GM06990 (cell line): Measurements from ENCODE around the gene CYFIP2.

Experiments used
- DNase-seq: peaks from one replicate; pipeline ENCODE4 v3.0.0-alpha.2; 2011; ENCODE audit not compliant: insufficient read length; ENCODE audit errors: extremely low read depth
- H3K27me3 ChIP-seq: replicated peaks from 2 replicates; pipeline ENCODE4 v1.6.0; 2011; ENCODE audit warnings: low read length; ENCODE audit not compliant: control insufficient read depth, insufficient read depth
- H3K36me3 ChIP-seq: 2 replicates; pipeline ENCODE4 v1.5.1; 2011; ENCODE audit warnings: low read length; ENCODE audit not compliant: control insufficient read depth, insufficient read depth
- H3K4me3 ChIP-seq: replicated peaks from 2 replicates; pipeline ENCODE4 v1.5.1; 2011; ENCODE audit warnings: low read depth, mild to moderate bottlenecking, control low read depth, low read length
- TF ChIP-seq, protein P1 (sequence below): IDR thresholded peaks from 2 replicates; pipeline ENCODE4 v1.5.1; 2011; ENCODE audit warnings: low read length, control low read depth, mild to moderate bottlenecking, inconsistent platforms; ENCODE audit not compliant: insufficient read depth, poor library complexity, severe bottlenecking

The CYFIP2 gene

GRCh38 chr5:157222506-157223230 lies 43.3 kb upstream of the CYFIP2 start:
- Histone ChIP-seq H3K4me3 (no peak overlapping the region; the same call in 1 of the 2 replicates), H3K36me3 (no peaks in the 10 kb centered on the region), H3K27me3 (no peaks in the 10 kb centered on the region)
- TF ChIP-seq, protein P1, sequence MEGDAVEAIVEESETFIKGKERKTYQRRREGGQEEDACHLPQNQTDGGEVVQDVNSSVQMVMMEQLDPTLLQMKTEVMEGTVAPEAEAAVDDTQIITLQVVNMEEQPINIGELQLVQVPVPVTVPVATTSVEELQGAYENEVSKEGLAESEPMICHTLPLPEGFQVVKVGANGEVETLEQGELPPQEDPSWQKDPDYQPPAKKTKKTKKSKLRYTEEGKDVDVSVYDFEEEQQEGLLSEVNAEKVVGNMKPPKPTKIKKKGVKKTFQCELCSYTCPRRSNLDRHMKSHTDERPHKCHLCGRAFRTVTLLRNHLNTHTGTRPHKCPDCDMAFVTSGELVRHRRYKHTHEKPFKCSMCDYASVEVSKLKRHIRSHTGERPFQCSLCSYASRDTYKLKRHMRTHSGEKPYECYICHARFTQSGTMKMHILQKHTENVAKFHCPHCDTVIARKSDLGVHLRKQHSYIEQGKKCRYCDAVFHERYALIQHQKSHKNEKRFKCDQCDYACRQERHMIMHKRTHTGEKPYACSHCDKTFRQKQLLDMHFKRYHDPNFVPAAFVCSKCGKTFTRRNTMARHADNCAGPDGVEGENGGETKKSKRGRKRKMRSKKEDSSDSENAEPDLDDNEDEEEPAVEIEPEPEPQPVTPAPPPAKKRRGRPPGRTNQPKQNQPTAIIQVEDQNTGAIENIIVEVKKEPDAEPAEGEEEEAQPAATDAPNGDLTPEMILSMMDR = no peak
- no peak for DNase-seq

DNA sequence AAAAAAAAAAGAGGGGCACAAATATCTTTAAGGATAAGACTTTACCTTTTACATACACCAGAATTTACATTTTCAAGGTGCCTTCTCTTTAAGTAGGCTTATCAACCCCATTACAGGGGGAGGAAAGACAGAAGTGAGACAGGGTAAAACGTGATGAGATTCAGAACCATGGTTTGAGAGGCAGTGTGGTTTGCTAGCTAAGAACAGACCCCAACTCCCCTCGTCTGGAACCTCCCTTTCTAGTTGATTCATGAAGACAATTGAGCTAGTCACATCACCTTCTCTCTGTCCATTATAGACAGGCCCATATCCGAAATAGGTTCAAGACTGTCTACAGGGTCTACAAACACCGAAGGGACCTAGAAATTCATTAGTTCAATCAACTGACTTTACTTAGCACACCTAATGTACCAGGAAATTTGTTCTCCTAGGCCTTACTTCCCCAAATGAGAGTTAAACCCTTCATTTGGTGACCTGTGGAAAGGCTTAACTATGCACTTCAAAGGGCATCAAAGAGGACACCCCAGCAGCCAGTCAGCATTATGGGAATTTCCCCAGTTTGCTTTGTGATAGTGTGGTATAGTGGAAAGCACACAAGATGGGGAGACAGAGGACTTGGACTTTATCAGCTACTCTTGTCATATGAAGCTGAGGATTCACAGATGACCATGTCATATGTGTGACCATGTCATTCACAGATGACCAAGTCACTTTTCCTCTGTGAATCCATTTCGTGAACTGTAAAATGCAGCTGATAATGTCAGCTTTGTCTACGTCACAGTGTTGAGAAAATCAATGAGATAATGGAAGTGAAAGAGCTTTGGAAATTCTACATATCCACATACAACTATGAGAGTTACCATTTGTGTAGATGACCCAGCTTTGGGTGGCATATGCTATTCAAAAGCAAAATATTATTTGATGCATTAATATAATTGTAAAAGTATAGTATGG lies 40.2 kb upstream of the CYFIP2 start:
- H3K36me3 ChIP-seq = no peaks in the 10 kb centered on the region
- TF ChIP-seq, protein P1 = no peak
- DNase-seq = no peak

GRCh38 chr5:157230610-157231009 lies 35.3 kb upstream of the CYFIP2 start:
- Histone ChIP-seq H3K4me3 (no peak overlapping the region), H3K36me3 (no peaks in the 10 kb centered on the region), H3K27me3 (no peaks in the 10 kb centered on the region)
- TF ChIP-seq, protein P1 = no peak
- DNase-seq = no peak

More for the DNA sequence above, 40.2 kb upstream of the CYFIP2 start:
- Histone ChIP-seq H3K4me3 (no peak overlapping the region), H3K27me3 (no peaks in the 10 kb centered on the region)

DNA sequence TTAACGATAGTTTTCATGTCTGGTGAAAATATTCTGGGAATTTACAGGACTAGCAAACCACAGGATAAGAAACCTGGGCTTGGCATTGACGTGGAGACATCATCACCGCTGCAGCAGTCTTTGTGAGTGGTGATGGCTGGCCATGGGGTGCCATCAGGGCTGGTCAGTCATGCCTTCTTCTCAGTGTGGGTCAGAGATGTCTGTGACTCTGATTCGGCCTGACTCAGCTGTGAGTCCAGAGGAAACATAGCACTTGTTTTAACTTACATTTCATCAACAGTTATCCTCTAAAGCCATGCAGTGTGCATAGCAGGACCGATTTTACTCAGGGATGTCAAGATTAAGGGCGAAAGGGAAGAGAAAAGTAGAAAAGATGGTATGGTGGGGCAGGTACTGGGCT lies 33.2 kb upstream of the CYFIP2 start:
- TF ChIP-seq, protein P1 = no peak
- H3K4me3 ChIP-seq = no peak overlapping the region
- no peak for DNase-seq
- no peaks in the 10 kb centered on the region for H3K27me3 ChIP-seq
- no peaks in the 10 kb centered on the region for H3K36me3 ChIP-seq

DNA sequence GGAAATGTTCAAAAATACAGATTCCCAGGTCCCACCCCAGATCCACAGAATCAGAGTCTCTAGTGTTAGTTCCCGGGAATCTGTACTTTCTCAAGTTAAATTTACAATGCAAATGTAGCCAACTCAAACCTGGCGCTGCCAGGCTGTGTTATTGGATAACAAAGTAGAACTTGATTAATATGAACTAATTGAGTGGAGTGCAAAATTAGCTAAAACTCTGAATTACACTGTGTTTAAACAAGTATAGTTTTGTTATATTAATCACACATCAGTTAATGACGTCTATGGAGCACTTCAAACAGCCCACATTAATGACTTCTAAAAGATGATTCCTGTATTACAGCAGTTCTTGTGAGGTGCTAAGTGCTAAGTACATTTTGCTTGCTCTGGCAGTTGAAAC lies 32.4 kb upstream of the CYFIP2 start:
- DNase-seq = no peak
- TF ChIP-seq, protein P1 = no peak

More for the DNA sequence above, 32.4 kb upstream of the CYFIP2 start:
- Histone ChIP-seq H3K4me3 (no peak overlapping the region), H3K27me3 (no peaks in the 10 kb centered on the region), H3K36me3 (no peaks in the 10 kb centered on the region)
